SU-DHL-6 (cell line): Measurements from ENCODE around the gene USB1.

Experiments
- H2AFZ ChIP-seq: fragments of 200-600 bp; sonication (generic); 2 replicates; pipeline ENCODE4 v1.6.1; 2014; ENCODE audit warnings: low read depth, mild to moderate bottlenecking, moderate library complexity, mixed read lengths, antibody characterized with exemption, low read length; ENCODE audit not compliant: severe bottlenecking
- H3F3A ChIP-seq: fragments of 200-600 bp; shearing (Covaris generic); 2 replicates; pipeline ENCODE4 v1.6.0; 2016; ENCODE audit warnings: antibody characterized with exemption, mild to moderate bottlenecking; ENCODE audit not compliant: insufficient read depth
- H3K27ac ChIP-seq: fragments of 200-600 bp; sonication (generic); 2 replicates; pipeline ENCODE4 v1.5.1; 2016; ENCODE audit warnings: low read depth, mild to moderate bottlenecking, low read length, moderate library complexity, mixed read lengths
- H3K27me3 ChIP-seq: fragments of 200-600 bp; sonication (generic), shearing (Covaris generic); 2 replicates; pipeline ENCODE4 v1.6.0; 2014; ENCODE audit warnings: mild to moderate bottlenecking, low read length
- H3K36me3 ChIP-seq: fragments of 200-600 bp; sonication (generic); 2 replicates; pipeline ENCODE4 v1.6.1; 2014; ENCODE audit warnings: mild to moderate bottlenecking, low read length, mixed read lengths
- H3K4me2 ChIP-seq: fragments of 300-600, 200-600 bp; shearing (Covaris generic), sonication (generic); 2 replicates; pipeline ENCODE4 v1.6.0; 2014; ENCODE audit warnings: low read length, low read depth, mild to moderate bottlenecking; ENCODE audit not compliant: poor library complexity, severe bottlenecking
- H3K4me3 ChIP-seq: fragments of 200-600 bp; sonication (generic); 2 replicates; pipeline ENCODE4 v1.5.1; 2014; ENCODE audit warnings: antibody characterized with exemption, low read length, mild to moderate bottlenecking, mixed read lengths; ENCODE audit not compliant: insufficient read depth, poor library complexity, severe bottlenecking
- H3K79me2 ChIP-seq: fragments of 200-600 bp; sonication (generic); 2 replicates; pipeline ENCODE4 v1.6.1; 2014; ENCODE audit warnings: mild to moderate bottlenecking, low read length, moderate library complexity; ENCODE audit not compliant: insufficient read depth
- H3K9ac ChIP-seq: fragments of 200-600 bp; sonication (generic); 2 replicates; pipeline ENCODE4 v1.7.0; 2014; ENCODE audit warnings: mild to moderate bottlenecking, low read length
- H3K9me2 ChIP-seq: fragments of 200-600 bp; sonication (generic); replicated peaks from 2 replicates; pipeline ENCODE4 v1.6.1; 2014; ENCODE audit warnings: low read length; ENCODE audit not compliant: insufficient read depth
- H3K9me3 ChIP-seq: fragments of 200-600 bp; sonication (generic); 2 replicates; pipeline ENCODE4 v1.6.1; 2014; ENCODE audit warnings: low read length, mixed read lengths; ENCODE audit not compliant: insufficient read depth
- H4K20me1 ChIP-seq: fragments of 200-600 bp; sonication (generic); 2 replicates; pipeline ENCODE4 v1.6.1; 2014; ENCODE audit warnings: low read depth, mild to moderate bottlenecking, antibody characterized with exemption, low read length, moderate library complexity, mixed read lengths
- CTCF ChIP-seq: fragments of 200-600 bp; sonication (generic); IDR thresholded peaks from one replicate; pipeline ENCODE4 v1.5.1; 2017; ENCODE audit warnings: antibody characterized with exemption, mild to moderate bottlenecking, low read length, moderate library complexity; ENCODE audit not compliant: insufficient read depth, poor library complexity, severe bottlenecking
- EZH2phosphoT487 ChIP-seq: fragments of 200-600 bp; sonication (generic), shearing (Covaris generic); conservative IDR thresholded peaks from 2 replicates; pipeline ENCODE4 v1.6.1; 2018; ENCODE audit warnings: mild to moderate bottlenecking, antibody characterized with exemption, low read length, moderate library complexity, mixed read lengths

USB1 gene

GRCh38 chr16:57969451-57970123, 31.6 kb upstream of the USB1 start:
- H3F3A ChIP-seq, result no peaks in the 10 kb centered on the region

GRCh38 chr16:57970319-57970718, 30.9 kb upstream of the USB1 start:
- no peaks in the 10 kb centered on the region for H3F3A ChIP-seq
- H3K9ac ChIP-seq, result no peak overlapping the region
- no peak overlapping the region for H3K4me2 ChIP-seq
- H3K27me3 ChIP-seq, result no peaks in the 10 kb centered on the region
- H3K9me3 ChIP-seq, result no peaks in the 10 kb centered on the region
- H3K36me3 ChIP-seq, result no peaks in the 10 kb centered on the region
- no peak overlapping the region for H2AFZ ChIP-seq
- H3K4me3 ChIP-seq, result no peak overlapping the region
- no peak overlapping the region for H3K27ac ChIP-seq
- TF ChIP-seq CTCF, result no peak
- no peaks in the 10 kb centered on the region for H3K9me2 ChIP-seq
- H4K20me1 ChIP-seq, result no peaks in the 10 kb centered on the region
- no peaks in the 10 kb centered on the region for H3K79me2 ChIP-seq

More at GRCh38 chr16:57969451-57970123, 31.6 kb upstream of the USB1 start:
- Histone ChIP-seq H3K9me2 (no peaks in the 10 kb centered on the region), H3K9ac (no peak overlapping the region), H4K20me1 (no peaks in the 10 kb centered on the region), H3K27me3 (no peaks in the 10 kb centered on the region), H3K4me2 (no peak overlapping the region), H2AFZ (no peak overlapping the region), H3K27ac (no peak overlapping the region), H3K79me2 (no peaks in the 10 kb centered on the region), H3K9me3 (no peaks in the 10 kb centered on the region), H3K4me3 (no peak overlapping the region), H3K36me3 (no peaks in the 10 kb centered on the region)
- no peak for TF ChIP-seq CTCF
- no peak for TF ChIP-seq EZH2phosphoT487

- Histone ChIP-seq H4K20me1 (no peaks in the 10 kb centered on the region), H3K27ac (no peak within 1 kb of the TSS), H3K4me3 (no peak within 1 kb of the TSS), H3K4me2 (no peak within 1 kb of the TSS), H3K79me2 (no peaks in the 10 kb centered on the region), H3K9ac (no peak within 1 kb of the TSS), H3K36me3 (no peaks in the 10 kb centered on the region), H3K9me3 (no peaks in the 10 kb centered on the region), H3K9me2 (no peaks in the 10 kb centered on the region), H3K27me3 (no peaks in the 10 kb centered on the region), H2AFZ (no peak within 1 kb of the TSS), H3F3A (no peaks in the 10 kb centered on the region)
- TF ChIP-seq CTCF (no peak), EZH2phosphoT487 (no peak)
These were observed 30.2 kb upstream of the USB1 start, which contains the start of gene CNGB1 for GRCh38 chr16:57970970-57971369. CNGB1 (minus strand) TSS chr16:57971128; CDS start chr16:57967286, 3,842 bp downstream.
